Gastroesophageal sphincter (tissue), 4 donors: Measurements from ENCODE around the gene RIPK4. TPM values are rescaled to one million over a fixed set of nuclear protein-coding genes. Genes with fewer than 3 reads are reported as not detected.

Source experiments
- ATAC-seq: fragments of 150-250 bp; one replicate; pipeline ENCODE4 v1.9.1; 2016; ENCODE audit warnings: mild to moderate bottlenecking, moderate library complexity
- H3K27ac ChIP-seq, 4 donors: fragments of 200-600 bp; sonication (generic) in 3 of 4; 1 replicate in 3 of 4; 2 replicates in 1 of 4; pipeline ENCODE4 v1.5.1; 2016 to 2019
- H3K27me3 ChIP-seq: fragments of 200-600 bp; sonication (generic); one replicate; pipeline ENCODE4 v1.5.1; 2019
- H3K36me3 ChIP-seq, 2 donors: fragments of 200-600 bp; sonication (generic); one replicate each; pipeline ENCODE4 v1.5.1; 2019; ENCODE audit warnings: control low read depth in 1 of 2
- H3K4me1 ChIP-seq, 3 donors: fragments of 200-600 bp; sonication (generic); 1 replicate in 2 of 3; 2 replicates in 1 of 3; pipeline ENCODE4 v1.5.1; 2016 to 2019; ENCODE audit warnings: control low read depth in 2 of 3
- H3K4me3 ChIP-seq, 2 donors: fragments of 200-600 bp; sonication (generic); one replicate each; pipeline ENCODE4 v1.5.1; 2019; ENCODE audit warnings: mild to moderate bottlenecking in 1 of 2, moderate library complexity in 1 of 2
- H3K9me3 ChIP-seq, 3 donors: fragments of 200-600 bp; sonication (generic); one replicate each; pipeline ENCODE4 v1.5.1; 2017 to 2019; ENCODE audit warnings: control low read depth in 2 of 3
- EP300 ChIP-seq: sonication (generic); formaldehyde crosslinking; IDR thresholded peaks from one replicate; pipeline ENCODE4 v1.6.1; 2017; ENCODE audit warnings: antibody characterized with exemption, mild to moderate bottlenecking
- POLR2A ChIP-seq, 2 donors: fragments of 450-650 bp; IDR thresholded peaks; one replicate each; pipeline ENCODE4 v1.6.1; 2017; ENCODE audit warnings: antibody characterized with exemption in 2 of 2, mild to moderate bottlenecking in 2 of 2, moderate library complexity in 1 of 2
- POLR2AphosphoS5 ChIP-seq: sonication (generic); formaldehyde crosslinking; IDR thresholded peaks from one replicate; pipeline ENCODE4 v1.6.1; 2017; ENCODE audit warnings: antibody characterized with exemption
- WGBS, 2 donors: methylation state at CpG; one replicate each; pipeline ENCODE4 v1.1.5; 2018; ENCODE audit warnings: low coverage in 1 of 2; 5-methylcytosine and 5-hydroxymethylcytosine counted together
- total RNA-seq, 4 donors: library from RNA; depleted of rRNA; stranded (reverse); fragments of >200 nt; gene quantifications; one replicate each; pipeline ENCODE4 v1.1.0, GENCODE V29; 2016
- TF ChIP-seq, protein P1 (sequence below), 4 experiments: fragments of 200-600 bp in 2 of 4; fragments of 450-650 bp in 2 of 4; sonication (generic) in 1 of 4; IDR thresholded peaks; one replicate each; pipeline ENCODE4 v1.5.1; 2017 to 2019; ENCODE audit warnings: antibody characterized with exemption in 4 of 4, mild to moderate bottlenecking in 2 of 4, moderate library complexity in 2 of 4

Gene RIPK4
- total RNA-seq, 4 donors from 2014 or later: 0.40 to 5.8 (median 1.5) TPM

DNA sequence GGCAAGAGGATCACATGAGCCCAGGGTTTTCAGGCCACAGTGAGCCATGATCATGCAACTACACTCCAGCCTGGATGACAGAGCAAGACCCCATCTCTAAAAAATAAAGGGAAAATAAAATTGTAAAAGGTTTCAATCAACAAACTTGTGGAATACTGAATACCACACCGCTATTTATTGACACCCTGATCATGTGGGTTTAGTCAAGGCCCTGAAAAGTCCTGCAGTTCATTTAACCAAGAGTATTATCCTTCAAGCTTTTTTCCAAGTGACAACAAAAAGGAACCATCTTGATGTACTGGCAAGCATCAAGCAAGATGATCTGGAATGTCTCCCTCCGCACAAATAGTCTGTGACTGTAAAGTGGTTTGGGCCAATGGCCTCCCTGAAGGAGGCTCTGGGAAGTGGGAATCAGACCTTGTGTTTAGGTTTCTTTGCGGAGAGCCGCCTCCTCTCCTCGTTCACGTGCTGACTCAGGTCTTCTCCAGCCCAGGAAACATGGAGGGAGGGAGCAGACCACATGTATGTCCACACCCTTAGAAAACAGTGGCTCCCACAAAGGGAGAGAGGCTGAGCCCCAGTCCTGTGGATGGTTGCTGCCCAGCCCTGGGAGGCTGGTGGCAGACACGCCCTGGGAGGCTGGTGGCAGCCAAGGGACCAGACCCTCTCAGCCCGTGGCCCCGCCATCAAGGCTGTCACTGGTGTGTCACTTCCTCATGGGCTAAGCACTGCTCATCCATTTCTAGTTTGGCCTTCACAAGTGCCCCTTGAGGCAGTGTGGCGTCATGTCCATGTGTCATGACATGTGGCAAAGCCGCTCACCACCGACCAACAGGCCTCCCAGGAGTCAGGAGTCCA lies 56.7 kb downstream of the RIPK4 start:
- 80 to 83% methylated on average over 1 to 8 of the region's 12 CpGs for WGBS, 2 donors
- no peak overlapping the region for H3K27ac ChIP-seq
- H3K36me3 ChIP-seq: no peaks in the 10 kb centered on the region
- peaks cover 0 to 14% (median 0%) of the 10 kb centered on the region in 3 donors for H3K9me3 ChIP-seq
- H3K27me3 ChIP-seq: peaks cover 79% of the 10 kb centered on the region
- no peak overlapping the region for H3K4me3 ChIP-seq
- ATAC-seq: no peak
- TF ChIP-seq EP300 (no peak), POLR2A (IDR thresholded peaks at IDR 0.05) (no peak), POLR2AphosphoS5 (no peak)
- TF ChIP-seq, protein P1, sequence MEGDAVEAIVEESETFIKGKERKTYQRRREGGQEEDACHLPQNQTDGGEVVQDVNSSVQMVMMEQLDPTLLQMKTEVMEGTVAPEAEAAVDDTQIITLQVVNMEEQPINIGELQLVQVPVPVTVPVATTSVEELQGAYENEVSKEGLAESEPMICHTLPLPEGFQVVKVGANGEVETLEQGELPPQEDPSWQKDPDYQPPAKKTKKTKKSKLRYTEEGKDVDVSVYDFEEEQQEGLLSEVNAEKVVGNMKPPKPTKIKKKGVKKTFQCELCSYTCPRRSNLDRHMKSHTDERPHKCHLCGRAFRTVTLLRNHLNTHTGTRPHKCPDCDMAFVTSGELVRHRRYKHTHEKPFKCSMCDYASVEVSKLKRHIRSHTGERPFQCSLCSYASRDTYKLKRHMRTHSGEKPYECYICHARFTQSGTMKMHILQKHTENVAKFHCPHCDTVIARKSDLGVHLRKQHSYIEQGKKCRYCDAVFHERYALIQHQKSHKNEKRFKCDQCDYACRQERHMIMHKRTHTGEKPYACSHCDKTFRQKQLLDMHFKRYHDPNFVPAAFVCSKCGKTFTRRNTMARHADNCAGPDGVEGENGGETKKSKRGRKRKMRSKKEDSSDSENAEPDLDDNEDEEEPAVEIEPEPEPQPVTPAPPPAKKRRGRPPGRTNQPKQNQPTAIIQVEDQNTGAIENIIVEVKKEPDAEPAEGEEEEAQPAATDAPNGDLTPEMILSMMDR (IDR thresholded peaks at IDR 0.05): no peak
- no peaks in the 10 kb centered on the region for H3K4me1 ChIP-seq

DNA sequence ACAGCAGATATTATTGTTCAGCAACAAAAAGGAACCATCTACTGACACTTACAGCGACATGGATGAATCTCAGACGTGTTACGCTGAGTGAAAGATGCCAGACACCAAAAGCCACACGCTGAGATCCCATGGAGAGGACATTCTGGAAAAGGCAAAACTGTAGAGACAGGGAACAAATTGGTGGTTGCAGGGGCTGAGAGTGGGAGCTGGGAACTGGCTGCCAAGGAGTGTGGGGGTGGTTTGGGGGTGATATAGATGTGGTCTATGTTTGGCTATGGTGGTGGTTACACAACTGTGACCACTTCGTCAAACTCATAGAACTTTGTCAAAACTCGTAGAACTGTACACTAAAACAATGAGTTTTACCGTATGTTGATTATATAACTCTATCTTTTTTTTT lies 57.7 kb downstream of the RIPK4 start:
- H3K9me3 ChIP-seq: peaks cover 0 to 14% (median 0%) of the 10 kb centered on the region in 3 donors
- no peaks in the 10 kb centered on the region for H3K4me1 ChIP-seq
- H3K27ac ChIP-seq: no peak overlapping the region
- H3K27me3 ChIP-seq: peaks cover 79% of the 10 kb centered on the region
- 53 to 58% methylated on average over 5 to 7 of the region's 7 CpGs for WGBS, 2 donors
- TF ChIP-seq, protein P1 (IDR thresholded peaks at IDR 0.05): no peak
- no peak for TF ChIP-seq POLR2A (IDR thresholded peaks at IDR 0.05)
- TF ChIP-seq EP300: no peak
- TF ChIP-seq POLR2AphosphoS5: no peak
- H3K4me3 ChIP-seq: no peak overlapping the region
- ATAC-seq: no peak
- no peaks in the 10 kb centered on the region for H3K36me3 ChIP-seq

DNA sequence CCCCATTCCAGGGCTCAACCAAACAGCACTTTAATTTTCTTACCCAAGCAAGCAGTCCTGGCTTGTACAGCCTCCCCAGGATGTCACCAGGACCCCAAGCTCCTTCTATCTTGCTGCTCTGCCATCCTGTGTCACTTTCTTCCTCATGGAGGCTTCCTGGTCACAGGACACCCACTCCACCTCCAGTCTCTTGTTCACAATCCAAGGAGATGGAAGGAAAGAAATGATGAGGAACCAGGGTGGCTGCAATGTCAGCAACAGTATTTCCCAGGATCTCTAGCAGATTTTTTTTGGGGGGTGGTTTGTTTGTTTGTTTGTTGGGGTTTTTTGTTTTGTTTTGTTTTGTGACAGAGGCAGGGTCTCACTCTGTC lies 58.9 kb downstream of the RIPK4 start:
- no peak overlapping the region for H3K27ac ChIP-seq
- no peak overlapping the region for H3K4me3 ChIP-seq
- H3K4me1 ChIP-seq: no peaks in the 10 kb centered on the region
- TF ChIP-seq, protein P1 (IDR thresholded peaks at IDR 0.05): no peak
- no peak for TF ChIP-seq EP300
- no peak for TF ChIP-seq POLR2AphosphoS5
- TF ChIP-seq POLR2A (IDR thresholded peaks at IDR 0.05): no peak
- ATAC-seq: no peak
- peaks cover 71% of the 10 kb centered on the region for H3K27me3 ChIP-seq
- peaks cover 0 to 14% (median 0%) of the 10 kb centered on the region in 3 donors for H3K9me3 ChIP-seq
- H3K36me3 ChIP-seq: no peaks in the 10 kb centered on the region

DNA sequence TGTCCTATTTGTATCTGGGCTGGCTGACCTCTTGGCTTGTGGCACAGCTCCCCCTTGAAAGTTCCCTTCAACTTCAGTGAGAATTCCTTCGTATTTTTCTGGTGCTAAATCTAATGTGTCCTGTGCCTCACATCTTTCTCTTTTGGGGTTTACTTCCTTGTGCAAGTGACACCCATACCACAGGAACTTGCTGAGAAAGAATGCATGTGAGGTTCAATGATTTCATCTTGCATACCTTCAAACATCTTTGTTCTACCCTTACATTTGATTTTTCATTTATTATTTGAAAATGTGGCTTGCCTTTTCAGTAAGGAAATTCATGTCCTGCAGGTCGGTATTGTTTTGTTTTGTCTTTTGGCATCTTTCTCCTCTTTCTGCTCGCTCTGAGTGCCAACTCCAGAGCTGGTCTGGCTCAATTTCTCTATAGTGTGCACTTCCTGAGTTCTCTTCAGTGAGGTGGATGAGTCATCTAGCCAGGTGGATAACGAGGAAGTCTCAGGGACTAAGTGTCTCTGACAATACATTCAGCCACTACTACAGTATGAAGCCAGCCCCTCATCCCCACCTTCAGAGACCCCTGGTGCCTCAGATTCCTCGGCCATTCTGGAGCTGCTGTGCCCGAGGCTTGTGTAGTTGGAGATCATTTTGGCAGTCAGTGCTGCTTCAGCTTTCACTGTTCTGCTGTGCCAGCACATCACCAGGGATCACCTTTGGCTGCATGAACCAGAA lies 59.5 kb downstream of the RIPK4 start:
- TF ChIP-seq POLR2AphosphoS5 (no peak), EP300 (no peak), POLR2A (IDR thresholded peaks at IDR 0.05) (no peak)
- TF ChIP-seq, protein P1 (IDR thresholded peaks at IDR 0.05): no peak
- no peaks in the 10 kb centered on the region for H3K4me1 ChIP-seq
- H3K9me3 ChIP-seq: peaks cover 0 to 14% (median 0%) of the 10 kb centered on the region in 3 donors
- no peak overlapping the region for H3K4me3 ChIP-seq
- no peak for ATAC-seq
- no peaks in the 10 kb centered on the region for H3K36me3 ChIP-seq
- no peak overlapping the region for H3K27ac ChIP-seq
- peaks cover 66% of the 10 kb centered on the region for H3K27me3 ChIP-seq
- 42 to 51% methylated on average over 2 to 6 of the region's 6 CpGs for WGBS, 2 donors
